GM18519 (cell line): ENCODE results near the gene KLRK1.
"Not testable (repeated sequence)": the region's sequence is repeated elsewhere in the genome, so short reads cannot be mapped to it uniquely, and the experiment has no call there.

Source experiments
- ATAC-seq: cut with Tn5 transposase; IDR thresholded peaks from one replicate; pipeline ENCODE4 v1.9.1; 2021; ENCODE audit warnings: mild to moderate bottlenecking, moderate library complexity; ENCODE audit not compliant: unreplicated experiment, low FRiP score

Gene KLRK1

GRCh38 chr12:10390991-10391390 lies 1.1 kb upstream of the KLRK1 start:
- not testable (repeated sequence) for ATAC-seq

GRCh38 chr12:10388624-10389413 lies 1.0 kb downstream of the KLRK1 start:
- no peak for ATAC-seq

GRCh38 chr12:10387498-10387897 lies 2.3 kb downstream of the KLRK1 start:
- ATAC-seq: not testable (repeated sequence)

GRCh38 chr12:10386857-10387256 lies 3.0 kb downstream of the KLRK1 start:
- no peak for ATAC-seq

- ATAC-seq: no peak
Measured at GRCh38 chr12:10385166-10385613, 4.7 kb downstream of the KLRK1 start.

GRCh38 chr12:10384191-10384590 lies 5.7 kb downstream of the KLRK1 start:
- no peak for ATAC-seq

- no peak for ATAC-seq
Measured at GRCh38 chr12:10381928-10382628, 7.8 kb downstream of the KLRK1 start.

GRCh38 chr12:10378737-10379136 lies 11.1 kb downstream of the KLRK1 start:
- ATAC-seq: not testable (repeated sequence)

- no peak for ATAC-seq
Measured at GRCh38 chr12:10374624-10375018, 15.2 kb downstream of the KLRK1 start.

- no peak for ATAC-seq
Measured at GRCh38 chr12:10372559-10372958, 17.3 kb downstream of the KLRK1 start.

- not testable (repeated sequence) for ATAC-seq
Measured at GRCh38 chr12:10371893-10372535, 17.8 kb downstream of the KLRK1 start.

- no peak for ATAC-seq
Measured at GRCh38 chr12:10369557-10370415, 20.1 kb downstream of the KLRK1 start.

GRCh38 chr12:10368206-10369171 lies 21.4 kb downstream of the KLRK1 start:
- no peak for ATAC-seq

- not testable (repeated sequence) for ATAC-seq
Measured at GRCh38 chr12:10367714-10368113, 22.1 kb downstream of the KLRK1 start.

GRCh38 chr12:10366875-10367274 lies 23.0 kb downstream of the KLRK1 start:
- no peak for ATAC-seq

GRCh38 chr12:10365696-10366405 lies 24.0 kb downstream of the KLRK1 start:
- no peak for ATAC-seq

GRCh38 chr12:10364815-10365622 lies 24.8 kb downstream of the KLRK1 start:
- ATAC-seq: no peak
